Nephron (organoid): ENCODE measurements around the gene MOAP1.

Experiments used
- H3K27ac Mint-ChIP-seq, 3 experiments: 2 replicates each; pipeline ENCODE4 v1.8.0; 2020; ENCODE audit warnings: mixed read lengths in 3 of 3, mild to moderate bottlenecking in 2 of 3, moderate library complexity in 1 of 3
- H3K27me3 Mint-ChIP-seq: 2 replicates; pipeline ENCODE4 v1.8.0; 2021; ENCODE audit warnings: low read depth, mild to moderate bottlenecking, moderate library complexity, mixed read lengths
- H3K36me3 Mint-ChIP-seq: 2 replicates; pipeline ENCODE4 v1.8.0; 2020; ENCODE audit warnings: low read depth, mixed read lengths
- H3K4me1 Mint-ChIP-seq: 2 replicates; pipeline ENCODE4 v1.8.0; 2020; ENCODE audit warnings: mixed read lengths
- H3K4me3 Mint-ChIP-seq, 3 experiments: 2 replicates each; pipeline ENCODE4 v1.8.0; 2020; ENCODE audit warnings: mild to moderate bottlenecking in 3 of 3, mixed read lengths in 3 of 3, moderate library complexity in 2 of 3
- H3K9me3 Mint-ChIP-seq: 2 replicates; pipeline ENCODE4 v1.8.0; 2020; ENCODE audit warnings: mixed read lengths
- TF ChIP-seq, protein P1 (sequence below), 3 experiments: fragments of 200-600 bp; sonication (generic); IDR thresholded peaks; one replicate each; pipeline ENCODE4 v1.5.0; 2021; ENCODE audit warnings: antibody characterized with exemption in 3 of 3; ENCODE audit not compliant: unreplicated experiment in 3 of 3

The MOAP1 gene

GRCh38 chr14:93207468-93208308, 23.0 kb upstream of the MOAP1 start:
- H3K9me3 Mint-ChIP-seq = no peaks in the 10 kb centered on the region
- peaks cover 14% of the 10 kb centered on the region for H3K36me3 Mint-ChIP-seq
- no peaks in the 10 kb centered on the region for H3K27me3 Mint-ChIP-seq
- peak overlapping the region; percentile 83 to 100 (median 98) for H3K4me3 Mint-ChIP-seq
- peaks cover 20% of the 10 kb centered on the region for H3K4me1 Mint-ChIP-seq
- H3K27ac Mint-ChIP-seq = peak overlapping the region; percentile 6 to 72 (median 61)
- TF ChIP-seq, protein P1, sequence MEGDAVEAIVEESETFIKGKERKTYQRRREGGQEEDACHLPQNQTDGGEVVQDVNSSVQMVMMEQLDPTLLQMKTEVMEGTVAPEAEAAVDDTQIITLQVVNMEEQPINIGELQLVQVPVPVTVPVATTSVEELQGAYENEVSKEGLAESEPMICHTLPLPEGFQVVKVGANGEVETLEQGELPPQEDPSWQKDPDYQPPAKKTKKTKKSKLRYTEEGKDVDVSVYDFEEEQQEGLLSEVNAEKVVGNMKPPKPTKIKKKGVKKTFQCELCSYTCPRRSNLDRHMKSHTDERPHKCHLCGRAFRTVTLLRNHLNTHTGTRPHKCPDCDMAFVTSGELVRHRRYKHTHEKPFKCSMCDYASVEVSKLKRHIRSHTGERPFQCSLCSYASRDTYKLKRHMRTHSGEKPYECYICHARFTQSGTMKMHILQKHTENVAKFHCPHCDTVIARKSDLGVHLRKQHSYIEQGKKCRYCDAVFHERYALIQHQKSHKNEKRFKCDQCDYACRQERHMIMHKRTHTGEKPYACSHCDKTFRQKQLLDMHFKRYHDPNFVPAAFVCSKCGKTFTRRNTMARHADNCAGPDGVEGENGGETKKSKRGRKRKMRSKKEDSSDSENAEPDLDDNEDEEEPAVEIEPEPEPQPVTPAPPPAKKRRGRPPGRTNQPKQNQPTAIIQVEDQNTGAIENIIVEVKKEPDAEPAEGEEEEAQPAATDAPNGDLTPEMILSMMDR (IDR thresholded peaks at IDR 0.05; ENCODE audit: unreplicated experiment in 3 of 3) = peak in 2 of 3 experiments; percentile 24 to 56

DNA sequence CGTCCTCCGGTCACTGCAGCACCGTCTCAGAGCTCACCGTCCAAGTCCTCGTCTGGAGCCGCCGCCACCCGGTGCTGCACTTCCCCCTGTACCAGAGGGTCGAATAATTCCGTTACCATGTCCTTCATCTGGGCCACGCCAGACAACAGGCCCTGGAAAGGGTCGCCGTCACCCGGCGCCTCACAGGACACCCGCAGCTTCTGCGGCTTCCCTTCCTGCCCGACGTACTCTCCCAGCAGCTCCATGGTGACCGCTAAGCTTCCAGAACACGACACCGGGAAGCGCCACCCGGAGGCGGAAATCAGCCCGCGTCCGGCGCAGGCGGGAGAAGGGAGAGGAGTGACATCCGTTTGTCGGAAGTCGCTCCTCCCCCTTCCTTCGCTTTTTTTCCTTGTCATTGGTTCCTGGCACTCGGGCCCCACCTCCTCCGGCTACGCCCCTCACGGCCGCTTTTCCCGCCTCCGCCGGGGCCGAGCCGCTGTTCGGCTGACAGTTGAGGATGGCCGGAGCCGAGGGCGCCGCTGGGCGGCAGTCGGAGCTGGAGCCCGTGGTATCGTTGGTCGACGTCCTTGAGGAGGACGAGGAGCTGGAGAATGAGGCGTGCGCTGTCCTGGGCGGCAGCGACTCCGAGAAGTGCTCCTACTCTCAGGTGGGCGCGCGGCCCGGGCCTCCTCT, 22.2 kb upstream of the MOAP1 start, which contains the start of the genes GON7 and UBR7:
Gene GON7, minus strand, starts transcription at position 273 of the 675 bp plus-strand sequence. Its CDS starts 28 bp downstream, at position 245.
Gene UBR7, plus strand, starts transcription at position 464 of the 675 bp plus-strand sequence. Its CDS starts 36 bp downstream, at position 500.
- Mint-ChIP-seq H3K9me3 (no peaks in the 10 kb centered on the region), H3K4me1 (peaks cover 20% of the 10 kb centered on the region), H3K27me3 (no peaks in the 10 kb centered on the region), H3K27ac (peak within 1 kb of the TSS; percentile 6 to 72 (median 61)), H3K4me3 (peak within 1 kb of the TSS; percentile 83 to 100 (median 98)), H3K36me3 (peaks cover 11% of the 10 kb centered on the region)
- TF ChIP-seq, protein P1 (IDR thresholded peaks at IDR 0.05; ENCODE audit: unreplicated experiment in 3 of 3) = peak in 2 of 3 experiments; percentile 0 to 6

DNA sequence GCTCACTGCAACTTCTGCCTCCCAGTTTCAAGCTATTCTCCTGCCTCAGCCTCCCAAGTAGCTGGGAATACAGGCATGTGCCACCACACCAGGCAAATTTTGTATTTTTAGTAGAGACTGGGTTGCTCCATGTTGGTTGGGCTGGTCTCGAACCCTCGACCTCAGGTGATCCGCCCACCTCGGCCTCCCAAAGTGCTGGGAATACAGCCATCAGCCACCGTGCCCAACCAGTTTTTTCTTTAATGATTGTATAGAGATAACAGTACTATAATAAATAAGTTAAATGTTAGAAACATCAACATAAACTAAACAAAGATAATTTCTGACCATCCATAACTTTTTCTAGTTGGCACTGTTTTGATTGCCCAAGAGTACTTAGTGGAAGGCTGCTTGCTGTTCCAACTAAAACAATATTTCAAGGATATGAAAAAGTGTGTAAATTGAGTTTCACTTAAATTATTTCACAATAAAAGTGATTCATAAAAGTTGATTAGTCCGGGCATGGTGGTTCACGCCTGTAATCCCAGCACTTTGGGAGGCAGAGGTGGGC, 16.5 kb upstream of the MOAP1 start:
- TF ChIP-seq, protein P1 (IDR thresholded peaks at IDR 0.05; ENCODE audit: unreplicated experiment in 3 of 3) = no peak
- Mint-ChIP-seq H3K4me3 (no peak overlapping the region), H3K4me1 (peaks cover under 1% of the 10 kb centered on the region), H3K36me3 (peaks cover 10% of the 10 kb centered on the region), H3K27me3 (no peaks in the 10 kb centered on the region), H3K27ac (no peak overlapping the region), H3K9me3 (no peaks in the 10 kb centered on the region)

DNA sequence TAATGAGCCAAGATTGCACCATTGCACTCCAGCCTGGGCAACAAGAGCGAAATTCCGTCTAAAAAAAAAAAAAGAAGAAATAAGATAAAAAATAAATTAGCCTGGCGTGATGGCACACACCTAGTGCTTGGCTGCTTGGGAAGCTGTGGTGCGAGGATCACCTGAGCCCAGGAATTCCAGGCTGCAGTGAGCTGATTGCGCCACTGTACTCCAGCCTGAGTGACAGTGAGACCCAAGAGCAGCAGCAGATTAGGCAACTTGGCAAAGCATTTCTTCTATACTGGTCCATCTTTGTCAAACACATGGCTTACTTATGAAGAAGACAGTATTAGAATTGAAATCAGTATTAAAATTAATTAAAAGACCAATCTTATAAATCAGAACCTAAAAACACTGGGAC, 15.9 kb upstream of the MOAP1 start:
- Mint-ChIP-seq H3K4me3 (no peak overlapping the region), H3K9me3 (no peaks in the 10 kb centered on the region), H3K36me3 (peaks cover 10% of the 10 kb centered on the region), H3K27me3 (no peaks in the 10 kb centered on the region), H3K27ac (no peak overlapping the region), H3K4me1 (no peaks in the 10 kb centered on the region)
- TF ChIP-seq, protein P1 (IDR thresholded peaks at IDR 0.05; ENCODE audit: unreplicated experiment in 3 of 3) = no peak

DNA sequence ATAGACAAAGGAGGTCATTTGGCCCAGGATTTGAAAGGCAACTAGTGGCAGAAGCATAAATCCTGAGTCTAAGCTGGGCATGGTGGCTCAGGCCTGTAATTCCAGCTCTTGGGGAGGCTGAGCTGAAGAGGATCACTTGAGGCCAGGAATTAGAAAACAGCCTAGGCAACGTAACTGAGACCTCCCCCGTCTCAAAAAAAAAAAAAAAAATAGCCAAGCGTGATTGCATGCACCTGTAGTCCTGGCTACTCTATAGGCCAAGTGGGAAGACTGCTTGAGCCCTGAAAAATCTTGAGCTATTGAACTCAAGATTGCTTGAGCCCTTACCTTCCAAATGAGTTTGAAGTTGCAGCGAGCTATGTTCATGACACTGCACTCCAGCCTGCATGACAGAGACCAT, 14.3 kb upstream of the MOAP1 start:
- H3K27me3 Mint-ChIP-seq = no peaks in the 10 kb centered on the region
- H3K36me3 Mint-ChIP-seq = peaks cover 6% of the 10 kb centered on the region
- TF ChIP-seq, protein P1 (IDR thresholded peaks at IDR 0.05; ENCODE audit: unreplicated experiment in 3 of 3) = no peak
- no peak overlapping the region for H3K4me3 Mint-ChIP-seq
- no peaks in the 10 kb centered on the region for H3K9me3 Mint-ChIP-seq
- no peaks in the 10 kb centered on the region for H3K4me1 Mint-ChIP-seq
- H3K27ac Mint-ChIP-seq = no peak overlapping the region
